ENCODE results near the gene PLCB3.

PLCB3 gene

DNA sequence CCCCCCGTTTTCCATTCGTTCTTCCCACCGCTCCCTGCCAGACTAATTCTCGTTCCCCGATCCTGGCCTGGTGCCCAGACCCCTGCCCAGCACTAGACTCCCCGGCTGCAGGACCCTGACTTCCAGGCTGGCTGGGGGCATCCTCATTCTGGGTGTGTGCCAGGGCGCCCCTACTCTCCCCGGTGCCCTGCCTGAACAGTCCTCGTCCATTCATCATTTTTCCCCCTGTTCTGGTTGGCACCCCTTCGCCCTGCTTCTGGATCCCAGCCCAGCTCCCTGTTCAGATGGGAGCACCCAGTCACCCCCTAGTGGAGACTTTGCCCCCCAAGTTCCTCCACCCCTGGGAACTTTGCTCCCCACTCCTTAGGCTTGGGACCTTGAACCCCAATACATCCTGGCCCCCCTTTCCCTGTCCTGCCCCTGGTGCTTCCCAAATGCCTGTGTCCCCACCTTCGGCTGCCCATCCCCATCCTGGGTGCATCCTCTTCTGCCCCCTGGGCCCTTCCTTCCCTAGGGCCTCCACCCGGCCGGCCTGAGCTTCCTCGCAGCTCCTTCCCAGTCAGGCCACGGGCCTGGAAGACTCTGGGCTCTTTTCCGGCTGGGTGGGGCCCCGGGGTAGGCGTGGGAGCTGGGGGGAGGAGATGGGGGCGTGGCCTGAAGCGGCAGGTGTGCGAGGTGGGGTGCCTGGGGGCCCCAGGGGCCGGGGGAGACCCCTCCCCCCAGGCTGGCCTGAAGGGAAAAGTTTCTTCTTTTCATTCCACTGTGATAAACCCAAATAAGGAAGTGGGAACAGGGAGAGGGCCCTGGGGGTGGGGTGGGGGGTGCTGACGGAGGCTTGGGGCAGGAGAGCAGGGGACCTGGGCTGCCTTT, 908 bp downstream of the PLCB3 start:
- H3K27ac ChIP-seq (ENCODE audit: low read depth, low read length) = peak overlapping the region; percentile 21
- H3K9me2 ChIP-seq (replicated peaks; ENCODE audit: insufficient read depth, low read length) = no peaks in the 10 kb centered on the region
- no peaks in the 10 kb centered on the region for H3K36me3 ChIP-seq (ENCODE audit: low read length)
- H3F3A ChIP-seq (ENCODE audit: insufficient read depth) = peaks cover 11% of the 10 kb centered on the region; the same call in 1 of the 2 replicates
- H4K20me1 ChIP-seq (ENCODE audit: low read depth, low read length) = no peaks in the 10 kb centered on the region
- peak overlapping the region; percentile 84 for H3K9ac ChIP-seq (ENCODE audit: low read length)
- H3K4me3 ChIP-seq (ENCODE audit: insufficient read depth, low read length, poor library complexity, severe bottlenecking) = peak overlapping the region; percentile 88
- H2AFZ ChIP-seq (ENCODE audit: low read depth, low read length, severe bottlenecking) = peak overlapping the region; percentile 86
- H3K27me3 ChIP-seq (ENCODE audit: low read length) = no peaks in the 10 kb centered on the region
- no peaks in the 10 kb centered on the region for H3K9me3 ChIP-seq (ENCODE audit: insufficient read depth, low read length)
- peak overlapping the region; percentile 97 for H3K4me2 ChIP-seq (ENCODE audit: low read depth, low read length, poor library complexity, severe bottlenecking)
- H3K79me2 ChIP-seq (ENCODE audit: insufficient read depth, low read length) = peaks cover 9% of the 10 kb centered on the region; the same call in 1 of the 2 replicates
- TF ChIP-seq, protein P1, sequence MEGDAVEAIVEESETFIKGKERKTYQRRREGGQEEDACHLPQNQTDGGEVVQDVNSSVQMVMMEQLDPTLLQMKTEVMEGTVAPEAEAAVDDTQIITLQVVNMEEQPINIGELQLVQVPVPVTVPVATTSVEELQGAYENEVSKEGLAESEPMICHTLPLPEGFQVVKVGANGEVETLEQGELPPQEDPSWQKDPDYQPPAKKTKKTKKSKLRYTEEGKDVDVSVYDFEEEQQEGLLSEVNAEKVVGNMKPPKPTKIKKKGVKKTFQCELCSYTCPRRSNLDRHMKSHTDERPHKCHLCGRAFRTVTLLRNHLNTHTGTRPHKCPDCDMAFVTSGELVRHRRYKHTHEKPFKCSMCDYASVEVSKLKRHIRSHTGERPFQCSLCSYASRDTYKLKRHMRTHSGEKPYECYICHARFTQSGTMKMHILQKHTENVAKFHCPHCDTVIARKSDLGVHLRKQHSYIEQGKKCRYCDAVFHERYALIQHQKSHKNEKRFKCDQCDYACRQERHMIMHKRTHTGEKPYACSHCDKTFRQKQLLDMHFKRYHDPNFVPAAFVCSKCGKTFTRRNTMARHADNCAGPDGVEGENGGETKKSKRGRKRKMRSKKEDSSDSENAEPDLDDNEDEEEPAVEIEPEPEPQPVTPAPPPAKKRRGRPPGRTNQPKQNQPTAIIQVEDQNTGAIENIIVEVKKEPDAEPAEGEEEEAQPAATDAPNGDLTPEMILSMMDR (IDR thresholded peaks at IDR 0.05; ENCODE audit: insufficient read depth, low read length, poor library complexity, severe bottlenecking) = peak; percentile 38
- TF ChIP-seq EZH2phosphoT487 (conservative IDR thresholded peaks at IDR 0.05; ENCODE audit: low read length) = no peak

GRCh38 chr11:64253043-64253442, 1.7 kb downstream of the PLCB3 start:
- no peaks in the 10 kb centered on the region for H3K27me3 ChIP-seq (ENCODE audit: low read length)
- H3K4me2 ChIP-seq (ENCODE audit: low read depth, low read length, poor library complexity, severe bottlenecking) = peak overlapping the region; percentile 97
- no peak overlapping the region for H2AFZ ChIP-seq (ENCODE audit: low read depth, low read length, severe bottlenecking)
- no peaks in the 10 kb centered on the region for H3K9me3 ChIP-seq (ENCODE audit: insufficient read depth, low read length)
- no peak for TF ChIP-seq EZH2phosphoT487 (conservative IDR thresholded peaks at IDR 0.05; ENCODE audit: low read length)
- TF ChIP-seq, protein P1 (IDR thresholded peaks at IDR 0.05; ENCODE audit: insufficient read depth, low read length, poor library complexity, severe bottlenecking) = no peak
- peaks cover 9% of the 10 kb centered on the region; the same call in 1 of the 2 replicates for H3K79me2 ChIP-seq (ENCODE audit: insufficient read depth, low read length)
- peak overlapping the region; percentile 21; the same call in 1 of the 2 replicates for H3K27ac ChIP-seq (ENCODE audit: low read depth, low read length)
- no peaks in the 10 kb centered on the region for H3K36me3 ChIP-seq (ENCODE audit: low read length)
- no peaks in the 10 kb centered on the region for H3K9me2 ChIP-seq (replicated peaks; ENCODE audit: insufficient read depth, low read length)
- peaks cover 4% of the 10 kb centered on the region; the same call in 1 of the 2 replicates for H3F3A ChIP-seq (ENCODE audit: insufficient read depth)
- H4K20me1 ChIP-seq (ENCODE audit: low read depth, low read length) = no peaks in the 10 kb centered on the region
- H3K4me3 ChIP-seq (ENCODE audit: insufficient read depth, low read length, poor library complexity, severe bottlenecking) = no peak overlapping the region
- H3K9ac ChIP-seq (ENCODE audit: low read length) = no peak overlapping the region

GRCh38 chr11:64253481-64253880, 2.2 kb downstream of the PLCB3 start:
- Histone ChIP-seq H4K20me1 (ENCODE audit: low read depth, low read length) (no peaks in the 10 kb centered on the region), H3K4me3 (ENCODE audit: insufficient read depth, low read length, poor library complexity, severe bottlenecking) (no peak overlapping the region), H3K9ac (ENCODE audit: low read length) (no peak overlapping the region), H3K9me3 (ENCODE audit: insufficient read depth, low read length) (no peaks in the 10 kb centered on the region), H3K36me3 (ENCODE audit: low read length) (no peaks in the 10 kb centered on the region), H2AFZ (ENCODE audit: low read depth, low read length, severe bottlenecking) (no peak overlapping the region), H3F3A (ENCODE audit: insufficient read depth) (0 out of 2 replicates have a peak, but pooled peaks cover 3% of the 10 kb centered on the region), H3K79me2 (ENCODE audit: insufficient read depth, low read length) (peaks cover 9% of the 10 kb centered on the region; the same call in 1 of the 2 replicates), H3K27ac (ENCODE audit: low read depth, low read length) (no peak overlapping the region), H3K27me3 (ENCODE audit: low read length) (no peaks in the 10 kb centered on the region), H3K4me2 (ENCODE audit: low read depth, low read length, poor library complexity, severe bottlenecking) (no peak overlapping the region), H3K9me2 (replicated peaks; ENCODE audit: insufficient read depth, low read length) (no peaks in the 10 kb centered on the region)
- no peak for TF ChIP-seq EZH2phosphoT487 (conservative IDR thresholded peaks at IDR 0.05; ENCODE audit: low read length)
- TF ChIP-seq, protein P1 (IDR thresholded peaks at IDR 0.05; ENCODE audit: insufficient read depth, low read length, poor library complexity, severe bottlenecking) = no peak
